ENCODE measurements around the gene BARHL2. TPM values are rescaled to one million over a fixed set of nuclear protein-coding genes. Genes with fewer than 3 reads are reported as not detected.

Gene BARHL2
- total RNA-seq, 6 donors from 2014 or later: not detected

- WGBS, 2 donors: 8 to 10% methylated on average over 13 to 15 of the region's 15 CpGs
- Histone ChIP-seq H3K36me3 (no peaks in the 10 kb centered on the region), H3K9me3 (no peaks in the 10 kb centered on the region), H3K4me3 (no peak overlapping the region), H3K27ac (no peak overlapping the region), H3K27me3 (peaks cover 0 to 88% (median 44%) of the 10 kb centered on the region in 4 donors), H3K4me1 (peaks cover 13 to 55% (median 17%) of the 10 kb centered on the region in 4 donors)
- TF ChIP-seq EP300 (IDR thresholded peaks at IDR 0.05): no peak
- TF ChIP-seq POLR2A (IDR thresholded peaks at IDR 0.05): no peak
- TF ChIP-seq CTCF (IDR thresholded peaks at IDR 0.05): no peak
- no peak for TF ChIP-seq POLR2AphosphoS5 (IDR thresholded peaks at IDR 0.05)
- ATAC-seq (ENCODE audit: low FRiP score in 2 of 2) (no peak), DNase-seq (no peak)
Observed at GRCh38 chr1:90716243-90716551, 905 bp downstream of the BARHL2 start.

GRCh38 chr1:90715309-90715708, 1.8 kb downstream of the BARHL2 start:
- Histone ChIP-seq H3K4me3 (no peak overlapping the region), H3K27ac (no peak overlapping the region), H3K36me3 (no peaks in the 10 kb centered on the region), H3K4me1 (peaks cover 13 to 59% (median 20%) of the 10 kb centered on the region in 4 donors), H3K9me3 (no peaks in the 10 kb centered on the region), H3K27me3 (peaks cover 0 to 92% (median 47%) of the 10 kb centered on the region in 4 donors)
- DNase-seq: no peak
- TF ChIP-seq CTCF (IDR thresholded peaks at IDR 0.05) (no peak), POLR2AphosphoS5 (IDR thresholded peaks at IDR 0.05) (no peak), POLR2A (IDR thresholded peaks at IDR 0.05) (no peak)
- WGBS, 2 donors: 1% methylated on average over 5 of the region's 5 CpGs
- no peak for ATAC-seq (ENCODE audit: low FRiP score in 2 of 2)

- no peak for ATAC-seq (ENCODE audit: low FRiP score in 2 of 2)
- WGBS, 2 donors: 5 to 15% methylated on average over 4 to 14 of the region's 14 CpGs
- Histone ChIP-seq H3K4me3 (no peak overlapping the region), H3K9me3 (no peaks in the 10 kb centered on the region), H3K27me3 (peaks cover 0 to 89% (median 45%) of the 10 kb centered on the region in 4 donors), H3K27ac (no peak overlapping the region), H3K36me3 (no peaks in the 10 kb centered on the region), H3K4me1 (peaks cover 13 to 57% (median 20%) of the 10 kb centered on the region in 4 donors)
- TF ChIP-seq POLR2A (IDR thresholded peaks at IDR 0.05): no peak
- TF ChIP-seq POLR2AphosphoS5 (IDR thresholded peaks at IDR 0.05): no peak
- no peak for TF ChIP-seq CTCF (IDR thresholded peaks at IDR 0.05)
- TF ChIP-seq EP300 (IDR thresholded peaks at IDR 0.05): no peak
- DNase-seq: no peak
Observed at GRCh38 chr1:90714521-90714951, 2.6 kb downstream of the BARHL2 start.

- WGBS, 2 donors: 4 to 10% methylated on average over 10 to 15 of the region's 15 CpGs
- no peak for ATAC-seq (ENCODE audit: low FRiP score in 2 of 2)
- peak in 1 of 2 donors; percentile 30 for DNase-seq
- Histone ChIP-seq H3K9me3 (no peaks in the 10 kb centered on the region), H3K4me3 (no peak overlapping the region), H3K36me3 (no peaks in the 10 kb centered on the region), H3K27me3 (peaks cover 0 to 86% (median 42%) of the 10 kb centered on the region in 4 donors), H3K4me1 (peaks cover 13 to 51% (median 17%) of the 10 kb centered on the region in 4 donors), H3K27ac (no peak overlapping the region)
- TF ChIP-seq POLR2A (IDR thresholded peaks at IDR 0.05) (no peak), POLR2AphosphoS5 (IDR thresholded peaks at IDR 0.05) (no peak), EP300 (IDR thresholded peaks at IDR 0.05) (no peak), CTCF (IDR thresholded peaks at IDR 0.05) (no peak)
Observed at GRCh38 chr1:90713741-90714509, 3.2 kb downstream of the BARHL2 start.
